BJ (cell line): ENCODE results near the gene ZBED4. TPM values are rescaled to one million over a fixed set of nuclear protein-coding genes. Genes with fewer than 3 reads are reported as not detected.

Experiments used
- CTCF ChIA-PET: fragments of 350-600 bp; formaldehyde crosslinking; extraction: SDS; loops from one replicate; lab custom pipeline; 2021; ENCODE audit warnings: antibody characterized with exemption, inconsistent platforms; lab: Yijun Ruan, JAX
- POLR2A ChIA-PET: fragments of 300-600 bp; sonication (Branson Sonifier 250); formaldehyde crosslinking; extraction: SDS; loops from one replicate; lab custom pipeline; 2021; ENCODE audit warnings: antibody characterized with exemption; lab: Charles Lee
- DNase-seq: peaks from one replicate; pipeline ENCODE4 v3.0.0-alpha.2; 2011; ENCODE audit warnings: low read depth
- H3K27me3 ChIP-seq: 2 replicates; pipeline ENCODE4 v1.6.0; 2011; ENCODE audit warnings: low read length; ENCODE audit not compliant: control insufficient read depth, insufficient read depth
- H3K36me3 ChIP-seq: 2 replicates; pipeline ENCODE4 v1.5.1; 2011; ENCODE audit warnings: low read length; ENCODE audit not compliant: control insufficient read depth, insufficient read depth
- H3K4me3 ChIP-seq: 2 replicates; pipeline ENCODE4 v1.5.1; 2011; ENCODE audit warnings: low read depth, mild to moderate bottlenecking, control low read depth, low read length
- polyA plus RNA-seq: library from polyadenylated mRNA; depleted of rRNA; stranded (reverse); fragments of >200 nt; gene quantifications from 2 replicates; pipeline ENCODE4 v1.2.3, GENCODE V29; 2011
- TF ChIP-seq, protein P1 (sequence below): IDR thresholded peaks from 2 replicates; pipeline ENCODE4 v1.5.1; 2011; ENCODE audit warnings: low read depth, mild to moderate bottlenecking, control low read depth, inconsistent platforms, low read length, moderate library complexity; ENCODE audit not compliant: insufficient read depth

The ZBED4 gene
- polyA plus RNA-seq, 1 experiment, result 4.5 TPM

GRCh38 chr22:49929211-49929979 is 75.8 kb downstream of the ZBED4 start:
- TF ChIP-seq, protein P1, sequence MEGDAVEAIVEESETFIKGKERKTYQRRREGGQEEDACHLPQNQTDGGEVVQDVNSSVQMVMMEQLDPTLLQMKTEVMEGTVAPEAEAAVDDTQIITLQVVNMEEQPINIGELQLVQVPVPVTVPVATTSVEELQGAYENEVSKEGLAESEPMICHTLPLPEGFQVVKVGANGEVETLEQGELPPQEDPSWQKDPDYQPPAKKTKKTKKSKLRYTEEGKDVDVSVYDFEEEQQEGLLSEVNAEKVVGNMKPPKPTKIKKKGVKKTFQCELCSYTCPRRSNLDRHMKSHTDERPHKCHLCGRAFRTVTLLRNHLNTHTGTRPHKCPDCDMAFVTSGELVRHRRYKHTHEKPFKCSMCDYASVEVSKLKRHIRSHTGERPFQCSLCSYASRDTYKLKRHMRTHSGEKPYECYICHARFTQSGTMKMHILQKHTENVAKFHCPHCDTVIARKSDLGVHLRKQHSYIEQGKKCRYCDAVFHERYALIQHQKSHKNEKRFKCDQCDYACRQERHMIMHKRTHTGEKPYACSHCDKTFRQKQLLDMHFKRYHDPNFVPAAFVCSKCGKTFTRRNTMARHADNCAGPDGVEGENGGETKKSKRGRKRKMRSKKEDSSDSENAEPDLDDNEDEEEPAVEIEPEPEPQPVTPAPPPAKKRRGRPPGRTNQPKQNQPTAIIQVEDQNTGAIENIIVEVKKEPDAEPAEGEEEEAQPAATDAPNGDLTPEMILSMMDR, result 0 out of 2 replicates have a peak, but pooled peaks have one; percentile 13
- Histone ChIP-seq H3K27me3 (no peaks in the 10 kb centered on the region), H3K4me3 (no peak overlapping the region), H3K36me3 (no peaks in the 10 kb centered on the region; the same call in 1 of the 2 replicates)
- DNase-seq, result no peak
- ChIA-PET CTCF (interaction anchor here (0.7 to 5.0 kb wide), 13 partner anchors 10 to 569 kb away, joined by 3 to 103 read pairs (median 7); partner anchors contain the start of gene IL17REL), POLR2A (no interaction called here)

DNA sequence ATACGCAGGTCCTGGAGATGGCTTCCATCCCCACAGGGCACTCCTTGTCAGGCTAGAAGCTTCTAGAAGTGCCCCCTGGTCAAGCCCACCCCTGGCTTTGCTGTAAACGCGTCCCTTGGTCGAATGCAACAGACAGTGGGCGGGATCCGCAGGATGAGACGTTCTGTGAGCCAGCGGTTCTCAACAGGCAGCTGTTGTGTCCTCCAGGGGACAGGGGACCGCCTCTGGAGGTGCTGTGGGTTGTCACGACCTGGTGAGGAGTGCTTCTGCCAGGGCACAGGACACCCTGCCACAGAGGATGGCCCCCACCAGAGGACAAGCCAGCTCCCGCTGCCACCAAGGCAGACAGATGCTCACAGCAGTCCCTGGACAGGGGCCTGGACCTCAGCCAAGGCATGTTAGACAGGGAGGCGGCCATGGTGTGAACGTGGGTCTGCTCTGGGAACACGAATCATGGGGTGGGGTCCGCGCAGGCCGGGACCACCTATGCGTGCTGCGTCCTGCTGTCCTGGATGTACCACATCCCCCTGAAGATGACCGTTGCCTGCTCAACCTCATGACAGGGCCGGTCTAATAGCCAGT is 76.4 kb downstream of the ZBED4 start:
- Histone ChIP-seq H3K27me3 (no peaks in the 10 kb centered on the region), H3K4me3 (no peak overlapping the region), H3K36me3 (no peaks in the 10 kb centered on the region; the same call in 1 of the 2 replicates)
- POLR2A ChIA-PET, result no interaction called here
- CTCF ChIA-PET, result interaction anchor here (0.7 to 5.0 kb wide), 25 partner anchors 10 to 568 kb away, joined by 3 to 103 read pairs (median 4); partner anchors contain the start of gene IL17REL
- TF ChIP-seq, protein P1, result no peak
- no peak for DNase-seq

GRCh38 chr22:49930596-49931412 is 77.2 kb downstream of the ZBED4 start:
- no peak overlapping the region for H3K4me3 ChIP-seq
- no peaks in the 10 kb centered on the region for H3K27me3 ChIP-seq
- peak; percentile 19 for DNase-seq
- ChIA-PET CTCF (interaction anchor here (0.6 to 5.0 kb wide), 26 partner anchors 11 to 567 kb away, joined by 3 to 103 read pairs (median 4); partner anchors contain the start of gene IL17REL), POLR2A (no interaction called here)
- no peaks in the 10 kb centered on the region for H3K36me3 ChIP-seq
- TF ChIP-seq, protein P1, result peak; percentile 65

- no peak overlapping the region for H3K4me3 ChIP-seq
- no peaks in the 10 kb centered on the region for H3K36me3 ChIP-seq
- H3K27me3 ChIP-seq, result no peaks in the 10 kb centered on the region
- no peak for DNase-seq
- TF ChIP-seq, protein P1, result no peak
- ChIA-PET CTCF (interaction anchor here (0.5 to 5.0 kb wide), 10 partner anchors 13 to 165 kb away, joined by 3 to 103 read pairs (median 4); partner anchors contain the start of gene PIM3), POLR2A (no interaction called here)
These were observed 79.9 kb downstream of the ZBED4 start for GRCh38 chr22:49933236-49934159.
